ENCODE data around the gene MCF2. TPM values are rescaled to one million over a fixed set of nuclear protein-coding genes. Genes with fewer than 3 reads are reported as not detected.

The MCF2 gene
- total and polyA plus RNA-seq, 2 of the 8 experiments (the other 6 are each of a cell fraction or from before 2014, with no cell fraction given) = 0.30 to 0.71 TPM

- TF ChIP-seq, protein P1, sequence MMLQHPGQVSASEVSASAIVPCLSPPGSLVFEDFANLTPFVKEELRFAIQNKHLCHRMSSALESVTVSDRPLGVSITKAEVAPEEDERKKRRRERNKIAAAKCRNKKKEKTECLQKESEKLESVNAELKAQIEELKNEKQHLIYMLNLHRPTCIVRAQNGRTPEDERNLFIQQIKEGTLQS (IDR thresholded peaks at IDR 0.05; ENCODE audit: insufficient read depth, low read depth, low read length) = no peak
Measured at GRCh38 chrX:139639253-139639652, 68.7 kb downstream of the MCF2 start (continued).
